Endothelial cell of umbilical vein (primary cell): ENCODE measurements around the gene NEAT1.

Source experiments
- CTCF ChIP-seq, 2 donors: IDR thresholded peaks; 1 replicate in 1 of 2; 2 replicates in 1 of 2; pipeline ENCODE4 v1.5.1; 2011; ENCODE audit warnings: low read length in 2 of 2, mild to moderate bottlenecking in 2 of 2, moderate library complexity in 2 of 2, control low read depth in 1 of 2, inconsistent platforms in 1 of 2, low read depth in 1 of 2; ENCODE audit not compliant: insufficient read depth in 1 of 2; ENCODE audit errors: extremely low read depth in 1 of 2
- EZH2 ChIP-seq: IDR thresholded peaks from 2 replicates; pipeline ENCODE4 v1.6.1; 2012; ENCODE audit warnings: borderline replicate concordance, low read depth, mild to moderate bottlenecking, moderate library complexity, low read length, inconsistent platforms; ENCODE audit not compliant: severe bottlenecking
- FOS ChIP-seq: IDR thresholded peaks from 2 replicates; pipeline ENCODE4 v1.6.1; 2011; ENCODE audit warnings: mild to moderate bottlenecking, low read length, moderate library complexity, borderline replicate concordance; ENCODE audit not compliant: insufficient read depth
- GATA2 ChIP-seq: IDR thresholded peaks from 2 replicates; pipeline ENCODE4 v1.7.0; 2011; ENCODE audit warnings: low read depth, mild to moderate bottlenecking, moderate library complexity, mixed read lengths, low read length; ENCODE audit not compliant: insufficient read length, insufficient read depth
- MAX ChIP-seq: IDR thresholded peaks from 2 replicates; pipeline ENCODE4 v1.6.1; 2011; ENCODE audit not compliant: insufficient read depth, insufficient read length
- MYC ChIP-seq: IDR thresholded peaks from one replicate; pipeline ENCODE4 v1.6.1; 2011; ENCODE audit warnings: mild to moderate bottlenecking, low read depth, low read length
- POLR2A ChIP-seq: IDR thresholded peaks from 2 replicates; pipeline ENCODE4 v1.6.1; 2012; ENCODE audit warnings: low read depth, mild to moderate bottlenecking, control low read depth, low read length

- TF ChIP-seq MAX: no peak
- no peak for TF ChIP-seq EZH2
- TF ChIP-seq POLR2A: no peak
- TF ChIP-seq GATA2: no peak
- no peak for TF ChIP-seq CTCF (IDR thresholded peaks at IDR 0.05; ENCODE audit: extremely low read depth in 1 of 2, insufficient read depth in 1 of 2, low read depth in 1 of 2, low read length in 2 of 2)
- TF ChIP-seq FOS: no peak
- no peak for TF ChIP-seq MYC
Observed at GRCh38 chr11:65401803-65402248, 20.8 kb upstream of the NEAT1 start.
